ENCODE results near the gene OPRD1. TPM values are rescaled to one million over a fixed set of nuclear protein-coding genes. Genes with fewer than 3 reads are reported as not detected.
"Not testable (repeated sequence)": the region's sequence is repeated elsewhere in the genome, so short reads cannot be mapped to it uniquely, and the experiment has no call there.

The OPRD1 gene
- total RNA-seq, 4 donors from 2014 or later = 0.15 to 0.24 (median 0.24) TPM; not detected in 1

DNA sequence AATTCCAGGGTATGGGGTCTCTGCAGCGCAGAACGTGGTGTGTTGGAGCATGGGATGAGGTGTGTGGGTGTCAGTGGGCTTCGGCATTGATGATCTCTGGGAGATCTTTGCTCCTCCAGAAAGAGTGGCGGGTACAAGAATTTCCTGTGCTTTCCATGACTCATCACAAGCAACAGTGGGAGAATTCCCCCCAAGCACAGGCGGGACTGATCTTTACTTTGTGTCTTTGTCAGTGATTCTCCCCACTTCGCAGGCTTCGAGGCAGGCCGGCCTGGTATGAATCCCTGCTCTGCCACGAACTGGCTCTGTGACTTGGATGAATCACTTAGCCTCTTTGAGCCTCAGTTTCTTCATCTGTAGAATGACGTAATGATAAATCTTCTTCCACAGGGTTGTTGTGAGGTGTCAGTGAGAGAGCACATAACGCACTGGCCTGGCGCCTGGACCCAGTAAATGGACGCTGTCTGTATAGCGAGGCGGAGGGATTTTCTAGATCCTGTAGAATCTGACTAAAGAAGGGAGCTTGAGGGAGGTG lies 2.0 kb downstream of the OPRD1 start:
- TF ChIP-seq POLR2A (IDR thresholded peaks at IDR 0.05) = no peak
- in situ Hi-C loops (cut with MboI; ENCODE audit: low sequenced_read_pairs in 4 of 4) = no loop called here
- DNase-seq (no peak), ATAC-seq (no peak)
- peaks cover 27 to 41% (median 41%) of the 10 kb centered on the region in 3 donors for H3K27me3 ChIP-seq
- no peak overlapping the region for H3K27ac ChIP-seq
- no peaks in the 10 kb centered on the region for H3K36me3 ChIP-seq
- H3K4me1 ChIP-seq = no peaks in the 10 kb centered on the region
- H3K4me3 ChIP-seq = no peak overlapping the region
- no peaks in the 10 kb centered on the region for H3K9me3 ChIP-seq
- intact Hi-C loops (cut with DNase I; ENCODE audit: low total_unique reads) = no loop called here

DNA sequence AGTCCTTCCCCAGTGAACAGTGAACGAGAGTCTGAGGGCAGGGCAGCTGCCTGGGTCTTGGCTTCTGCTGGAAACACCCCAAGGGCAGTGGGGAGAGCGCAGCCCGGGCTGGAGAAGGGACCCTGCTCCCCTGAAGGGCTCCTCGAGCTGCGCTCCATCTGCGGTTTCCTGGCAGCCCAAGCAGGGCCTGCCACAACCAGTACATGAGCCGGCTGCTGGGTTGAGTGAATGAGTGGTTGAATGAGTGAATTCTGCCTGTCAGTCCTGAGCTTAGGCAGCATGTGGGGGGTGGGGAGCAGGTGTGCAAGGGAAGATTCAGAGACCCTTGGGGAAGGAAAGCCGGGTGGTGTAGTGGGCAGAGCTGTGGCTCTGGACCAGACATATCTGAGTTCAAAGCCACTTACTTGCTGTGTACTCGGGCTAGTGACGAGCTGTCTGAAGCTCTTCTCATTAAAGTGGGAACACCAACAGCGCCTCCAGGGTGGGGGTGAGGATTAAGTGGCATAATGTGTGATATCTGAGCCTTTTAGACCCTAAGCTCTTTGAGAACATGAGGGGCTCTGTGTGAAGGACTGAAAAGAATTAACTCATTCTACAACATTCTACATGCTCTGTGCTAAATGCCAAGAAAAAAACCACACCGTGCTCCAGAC lies 3.7 kb downstream of the OPRD1 start:
- Histone ChIP-seq H3K4me3 (no peak overlapping the region), H3K36me3 (no peaks in the 10 kb centered on the region), H3K27ac (no peak overlapping the region), H3K27me3 (peaks cover 21 to 33% (median 32%) of the 10 kb centered on the region in 3 donors), H3K4me1 (no peaks in the 10 kb centered on the region), H3K9me3 (no peaks in the 10 kb centered on the region)
- ATAC-seq = no peak
- intact Hi-C loops (cut with DNase I; ENCODE audit: low total_unique reads) (no loop called here), in situ Hi-C loops (cut with MboI; ENCODE audit: low sequenced_read_pairs in 4 of 4) (no loop called here)
- DNase-seq = no peak
- no peak for TF ChIP-seq POLR2A (IDR thresholded peaks at IDR 0.05)
- TF ChIP-seq, protein P1, sequence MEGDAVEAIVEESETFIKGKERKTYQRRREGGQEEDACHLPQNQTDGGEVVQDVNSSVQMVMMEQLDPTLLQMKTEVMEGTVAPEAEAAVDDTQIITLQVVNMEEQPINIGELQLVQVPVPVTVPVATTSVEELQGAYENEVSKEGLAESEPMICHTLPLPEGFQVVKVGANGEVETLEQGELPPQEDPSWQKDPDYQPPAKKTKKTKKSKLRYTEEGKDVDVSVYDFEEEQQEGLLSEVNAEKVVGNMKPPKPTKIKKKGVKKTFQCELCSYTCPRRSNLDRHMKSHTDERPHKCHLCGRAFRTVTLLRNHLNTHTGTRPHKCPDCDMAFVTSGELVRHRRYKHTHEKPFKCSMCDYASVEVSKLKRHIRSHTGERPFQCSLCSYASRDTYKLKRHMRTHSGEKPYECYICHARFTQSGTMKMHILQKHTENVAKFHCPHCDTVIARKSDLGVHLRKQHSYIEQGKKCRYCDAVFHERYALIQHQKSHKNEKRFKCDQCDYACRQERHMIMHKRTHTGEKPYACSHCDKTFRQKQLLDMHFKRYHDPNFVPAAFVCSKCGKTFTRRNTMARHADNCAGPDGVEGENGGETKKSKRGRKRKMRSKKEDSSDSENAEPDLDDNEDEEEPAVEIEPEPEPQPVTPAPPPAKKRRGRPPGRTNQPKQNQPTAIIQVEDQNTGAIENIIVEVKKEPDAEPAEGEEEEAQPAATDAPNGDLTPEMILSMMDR (IDR thresholded peaks at IDR 0.05 in 4 of 5, conservative IDR thresholded peaks at IDR 0.05 in 1 of 5) = no peak

DNA sequence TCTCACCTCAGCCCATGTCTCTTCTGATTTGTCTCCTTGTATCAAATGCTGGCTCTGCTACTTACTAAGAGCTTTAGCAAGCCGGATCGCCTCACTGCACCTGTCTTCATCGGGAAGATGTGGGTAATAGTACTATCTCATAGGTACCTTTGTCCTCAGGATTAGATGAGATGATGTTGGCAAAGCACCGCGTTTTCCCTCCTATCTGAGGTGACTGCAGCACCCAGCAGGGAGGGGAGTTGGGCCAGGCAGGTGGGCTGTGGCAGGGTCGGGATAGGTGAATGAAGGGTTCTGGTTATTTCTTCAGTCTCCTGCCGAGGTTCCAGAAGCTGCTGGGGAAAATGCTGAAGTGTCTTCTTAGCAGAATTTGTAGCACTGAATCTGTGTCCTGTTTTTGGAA lies 5.2 kb downstream of the OPRD1 start:
- in situ Hi-C loops (cut with MboI; ENCODE audit: low sequenced_read_pairs in 4 of 4) = no loop called here
- Histone ChIP-seq H3K4me1 (no peaks in the 10 kb centered on the region), H3K4me3 (no peak overlapping the region), H3K9me3 (no peaks in the 10 kb centered on the region), H3K36me3 (no peaks in the 10 kb centered on the region), H3K27ac (no peak overlapping the region), H3K27me3 (peaks cover 16 to 21% (median 21%) of the 10 kb centered on the region in 3 donors)
- TF ChIP-seq POLR2A (IDR thresholded peaks at IDR 0.05) = no peak
- TF ChIP-seq, protein P1 (IDR thresholded peaks at IDR 0.05 in 4 of 5, conservative IDR thresholded peaks at IDR 0.05 in 1 of 5) = no peak
- no peak for ATAC-seq
- intact Hi-C loops (cut with DNase I; ENCODE audit: low total_unique reads) = no loop called here
- DNase-seq = no peak

DNA sequence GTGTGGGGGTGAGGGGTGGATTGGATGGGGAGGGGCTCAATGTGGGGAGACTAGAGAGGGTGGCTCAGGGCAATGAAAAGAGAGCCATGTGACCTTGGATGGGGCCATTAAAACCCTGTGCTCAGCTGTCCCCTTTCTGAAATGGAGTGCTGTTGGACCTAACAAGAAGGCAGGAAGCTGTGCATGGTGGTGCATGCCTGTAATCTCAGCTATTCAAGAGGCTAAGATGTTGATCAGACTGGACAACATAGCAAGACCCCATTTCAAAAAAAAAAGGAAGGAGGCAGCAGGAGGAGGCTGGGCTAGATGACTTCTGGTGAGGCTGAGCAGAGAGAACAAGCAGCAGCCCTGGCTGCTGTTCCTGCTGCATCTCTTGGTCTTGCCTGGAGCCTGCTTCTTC lies 7.0 kb downstream of the OPRD1 start:
- Histone ChIP-seq H3K27me3 (peaks cover 0 to 5% (median 4%) of the 10 kb centered on the region in 3 donors), H3K9me3 (no peaks in the 10 kb centered on the region), H3K4me1 (no peaks in the 10 kb centered on the region), H3K4me3 (no peak overlapping the region), H3K27ac (no peak overlapping the region), H3K36me3 (no peaks in the 10 kb centered on the region)
- in situ Hi-C loops (cut with MboI; ENCODE audit: low sequenced_read_pairs in 4 of 4) (no loop called here), intact Hi-C loops (cut with DNase I; ENCODE audit: low total_unique reads) (no loop called here)
- no peak for DNase-seq
- TF ChIP-seq, protein P1 (IDR thresholded peaks at IDR 0.05 in 4 of 5, conservative IDR thresholded peaks at IDR 0.05 in 1 of 5) = no peak
- TF ChIP-seq POLR2A (IDR thresholded peaks at IDR 0.05) = no peak
- no peak for ATAC-seq

DNA sequence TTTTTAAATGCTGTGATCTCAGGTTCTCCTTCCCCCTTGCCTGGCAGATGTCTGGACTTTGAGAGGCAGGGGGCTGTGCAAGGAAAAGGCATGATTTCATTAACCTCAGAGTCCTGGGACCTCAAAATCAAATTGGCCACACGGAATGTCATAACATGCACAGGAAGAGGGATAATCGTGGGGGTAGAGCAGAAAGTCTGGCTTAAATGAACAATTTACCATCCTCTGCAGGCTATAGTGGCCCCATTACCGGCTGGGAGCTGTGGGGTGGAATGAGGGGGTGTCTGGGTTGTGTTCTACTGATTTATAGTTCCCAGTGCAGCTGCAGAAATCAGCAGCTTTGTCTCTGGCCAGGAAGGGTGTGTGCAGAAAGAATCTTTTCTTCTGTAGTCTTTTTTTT lies 10.8 kb downstream of the OPRD1 start:
- DNase-seq (no peak), ATAC-seq (no peak)
- H3K9me3 ChIP-seq = no peaks in the 10 kb centered on the region
- no peak overlapping the region for H3K27ac ChIP-seq
- no peaks in the 10 kb centered on the region for H3K36me3 ChIP-seq
- no peak overlapping the region for H3K4me3 ChIP-seq
- TF ChIP-seq POLR2A (IDR thresholded peaks at IDR 0.05) = no peak
- TF ChIP-seq, protein P1 (IDR thresholded peaks at IDR 0.05 in 4 of 5, conservative IDR thresholded peaks at IDR 0.05 in 1 of 5) = no peak
- intact Hi-C loops (cut with DNase I; ENCODE audit: low total_unique reads) = no loop called here
- H3K4me1 ChIP-seq = no peaks in the 10 kb centered on the region
- in situ Hi-C loops (cut with MboI; ENCODE audit: low sequenced_read_pairs in 4 of 4) = no loop called here
- H3K27me3 ChIP-seq = no peaks in the 10 kb centered on the region

DNA sequence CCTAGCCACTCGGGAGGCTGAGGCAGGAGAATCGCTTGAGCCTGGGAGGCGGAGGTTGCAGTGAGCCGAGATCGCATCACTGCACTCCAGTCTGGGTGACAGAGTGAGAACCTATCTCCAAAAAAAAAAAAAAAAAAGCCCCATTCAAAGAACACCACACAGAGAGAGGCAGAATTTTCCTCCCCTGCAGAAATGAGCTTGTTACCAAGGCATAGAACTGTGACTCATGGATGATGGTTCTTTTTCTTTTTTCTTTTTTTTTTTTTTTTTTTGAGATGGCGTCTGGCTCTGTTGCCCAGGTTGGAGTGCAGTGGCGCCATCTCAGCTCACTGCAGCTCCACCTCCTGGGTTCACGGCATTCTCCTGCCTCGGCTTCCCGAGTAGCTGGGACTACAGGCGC lies 12.1 kb downstream of the OPRD1 start:
- H3K9me3 ChIP-seq; DNase-seq; intact Hi-C loops (cut with DNase I; ENCODE audit: low total_unique reads); H3K4me3 ChIP-seq; H3K36me3 ChIP-seq; H3K4me1 ChIP-seq; H3K27ac ChIP-seq; H3K27me3 ChIP-seq; ATAC-seq; in situ Hi-C loops (cut with MboI; ENCODE audit: low sequenced_read_pairs in 4 of 4): not testable (repeated sequence)

DNA sequence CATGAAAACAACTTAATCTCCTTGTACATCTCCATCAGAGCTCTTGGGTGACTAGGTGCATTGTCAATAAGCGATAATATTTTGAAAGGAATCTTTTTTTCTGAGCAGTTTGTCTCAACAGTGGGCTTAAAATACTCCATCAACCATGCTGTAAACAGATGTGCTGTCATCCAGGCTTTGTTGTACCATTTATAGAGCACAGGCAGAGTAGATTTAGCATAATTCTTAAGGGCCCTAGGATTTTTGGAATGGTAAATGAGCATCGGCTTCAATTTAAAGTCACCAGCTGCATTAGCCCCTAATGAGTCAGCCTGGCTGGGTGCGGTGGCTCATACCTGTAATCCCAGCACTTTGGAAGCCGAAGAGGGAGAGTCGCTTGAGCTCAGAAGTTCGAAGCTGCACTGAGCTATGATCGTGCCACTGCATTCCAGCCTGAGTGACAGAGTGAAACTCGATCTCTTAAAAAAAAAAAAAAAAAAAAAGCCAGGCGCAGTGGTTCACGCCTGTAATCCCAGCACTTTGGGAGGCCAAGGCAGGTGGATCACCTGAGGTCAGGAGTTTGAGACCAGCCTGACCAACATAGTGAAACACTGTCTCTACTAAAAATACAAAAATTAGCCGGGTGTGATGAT lies 16.4 kb downstream of the OPRD1 start:
- in situ Hi-C loops (cut with MboI; ENCODE audit: low sequenced_read_pairs in 4 of 4); H3K4me3 ChIP-seq; intact Hi-C loops (cut with DNase I; ENCODE audit: low total_unique reads); DNase-seq; H3K27me3 ChIP-seq; H3K36me3 ChIP-seq; H3K27ac ChIP-seq; ATAC-seq; H3K9me3 ChIP-seq; H3K4me1 ChIP-seq: not testable (repeated sequence)
